Suprapubic skin (tissue), 4 donors: Measurements from ENCODE around the gene ABCB6. TPM values are rescaled to one million over a fixed set of nuclear protein-coding genes. Genes with fewer than 3 reads are reported as not detected.
"Not testable (repeated sequence)": the region's sequence is repeated elsewhere in the genome, so short reads cannot be mapped to it uniquely, and the experiment has no call there.

ENCODE experiments used
- DNase-seq, 2 donors: peaks; one replicate each; pipeline ENCODE4 v3.0.0-alpha.2; 2019; ENCODE audit warnings: low spot score in 2 of 2
- H3K27ac ChIP-seq: fragments of 200-600 bp; sonication (generic); one replicate; pipeline ENCODE4 v1.5.1; 2019
- H3K27me3 ChIP-seq: fragments of 200-600 bp; sonication (generic); one replicate; pipeline ENCODE4 v1.5.1; 2019
- H3K36me3 ChIP-seq: fragments of 200-600 bp; sonication (generic); one replicate; pipeline ENCODE4 v1.5.1; 2019
- H3K4me1 ChIP-seq: fragments of 200-600 bp; sonication (generic); one replicate; pipeline ENCODE4 v1.5.1; 2019
- H3K4me3 ChIP-seq: fragments of 200-600 bp; sonication (generic); one replicate; pipeline ENCODE4 v1.5.1; 2019; ENCODE audit warnings: mild to moderate bottlenecking
- H3K9me3 ChIP-seq: fragments of 200-600 bp; sonication (generic); one replicate; pipeline ENCODE4 v1.5.1; 2019
- EP300 ChIP-seq: sonication (generic); formaldehyde crosslinking; IDR thresholded peaks from one replicate; pipeline ENCODE4 v1.6.1; 2017; ENCODE audit warnings: antibody characterized with exemption
- POLR2A ChIP-seq, 2 donors: fragments of 450-650 bp; IDR thresholded peaks; one replicate each; pipeline ENCODE4 v1.6.1; 2017; ENCODE audit warnings: antibody characterized with exemption in 2 of 2, mild to moderate bottlenecking in 2 of 2, moderate library complexity in 2 of 2
- POLR2AphosphoS5 ChIP-seq, 3 donors: sonication (generic); formaldehyde crosslinking; IDR thresholded peaks; one replicate each; pipeline ENCODE4 v1.6.1; 2017; ENCODE audit warnings: antibody characterized with exemption in 3 of 3
- WGBS: methylation state at CpG from one replicate; pipeline ENCODE4 v1.1.5; 2018; 5-methylcytosine and 5-hydroxymethylcytosine counted together
- total RNA-seq, 4 donors: library from RNA; depleted of rRNA; stranded (reverse); fragments of >200 nt; gene quantifications; one replicate each; pipeline ENCODE4 v1.1.0, GENCODE V29; 2016
- TF ChIP-seq, protein P1 (sequence below), 2 donors: fragments of 200-600 bp in 1 of 2; fragments of 450-650 bp in 1 of 2; sonication (generic) in 1 of 2; IDR thresholded peaks; one replicate each; pipeline ENCODE4 v1.5.1; 2016 to 2019; ENCODE audit warnings: antibody characterized with exemption in 2 of 2, mild to moderate bottlenecking in 1 of 2, moderate library complexity in 1 of 2

Gene ABCB6
- total RNA-seq, 4 donors from 2014 or later: 16.3 to 24.0 (median 20.7) TPM

DNA sequence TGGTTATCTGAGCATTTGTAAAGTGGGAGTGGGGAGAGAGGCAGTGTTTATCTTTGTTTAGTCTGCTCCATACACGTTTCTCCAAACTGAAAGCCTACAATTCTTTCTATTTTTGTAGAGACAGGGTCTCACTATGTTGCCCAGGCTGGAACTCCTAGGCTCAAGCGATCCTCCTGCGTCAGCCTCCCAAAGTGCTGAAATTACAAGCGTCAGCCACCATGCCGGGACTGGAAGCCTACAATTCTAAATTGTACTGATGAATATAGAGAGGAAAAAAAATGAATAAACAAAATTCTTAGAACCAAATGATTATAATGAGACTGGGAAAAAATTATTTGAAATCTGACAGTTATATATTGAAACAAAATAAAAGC, 13.6 kb downstream of the ABCB6 start:
- peaks cover 26% of the 10 kb centered on the region for H3K4me1 ChIP-seq
- peaks cover 21% of the 10 kb centered on the region for H3K36me3 ChIP-seq
- no peaks in the 10 kb centered on the region for H3K27me3 ChIP-seq
- peak in 1 of 2 donors; percentile 17 for DNase-seq
- TF ChIP-seq POLR2AphosphoS5 (IDR thresholded peaks at IDR 0.05) (no peak), EP300 (no peak), POLR2A (IDR thresholded peaks at IDR 0.05) (no peak)
- TF ChIP-seq, protein P1, sequence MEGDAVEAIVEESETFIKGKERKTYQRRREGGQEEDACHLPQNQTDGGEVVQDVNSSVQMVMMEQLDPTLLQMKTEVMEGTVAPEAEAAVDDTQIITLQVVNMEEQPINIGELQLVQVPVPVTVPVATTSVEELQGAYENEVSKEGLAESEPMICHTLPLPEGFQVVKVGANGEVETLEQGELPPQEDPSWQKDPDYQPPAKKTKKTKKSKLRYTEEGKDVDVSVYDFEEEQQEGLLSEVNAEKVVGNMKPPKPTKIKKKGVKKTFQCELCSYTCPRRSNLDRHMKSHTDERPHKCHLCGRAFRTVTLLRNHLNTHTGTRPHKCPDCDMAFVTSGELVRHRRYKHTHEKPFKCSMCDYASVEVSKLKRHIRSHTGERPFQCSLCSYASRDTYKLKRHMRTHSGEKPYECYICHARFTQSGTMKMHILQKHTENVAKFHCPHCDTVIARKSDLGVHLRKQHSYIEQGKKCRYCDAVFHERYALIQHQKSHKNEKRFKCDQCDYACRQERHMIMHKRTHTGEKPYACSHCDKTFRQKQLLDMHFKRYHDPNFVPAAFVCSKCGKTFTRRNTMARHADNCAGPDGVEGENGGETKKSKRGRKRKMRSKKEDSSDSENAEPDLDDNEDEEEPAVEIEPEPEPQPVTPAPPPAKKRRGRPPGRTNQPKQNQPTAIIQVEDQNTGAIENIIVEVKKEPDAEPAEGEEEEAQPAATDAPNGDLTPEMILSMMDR (IDR thresholded peaks at IDR 0.05): no peak
- no peak overlapping the region for H3K27ac ChIP-seq
- no peaks in the 10 kb centered on the region for H3K9me3 ChIP-seq
- no peak overlapping the region for H3K4me3 ChIP-seq
- 80% methylated on average over 5 of the region's 5 CpGs for WGBS

GRCh38 chr2:219204425-219205164, 14.2 kb downstream of the ABCB6 start:
- TF ChIP-seq, protein P1 (IDR thresholded peaks at IDR 0.05): no peak
- TF ChIP-seq EP300: no peak
- TF ChIP-seq POLR2A (IDR thresholded peaks at IDR 0.05): no peak
- no peak for TF ChIP-seq POLR2AphosphoS5 (IDR thresholded peaks at IDR 0.05)
- 85% methylated on average over 7 of the region's 7 CpGs for WGBS
- Histone ChIP-seq H3K27ac (no peak overlapping the region), H3K4me3 (no peak overlapping the region), H3K27me3 (no peaks in the 10 kb centered on the region), H3K9me3 (no peaks in the 10 kb centered on the region), H3K36me3 (peaks cover 15% of the 10 kb centered on the region), H3K4me1 (peaks cover 26% of the 10 kb centered on the region)
- DNase-seq: peak in 1 of 2 donors; percentile 22

DNA sequence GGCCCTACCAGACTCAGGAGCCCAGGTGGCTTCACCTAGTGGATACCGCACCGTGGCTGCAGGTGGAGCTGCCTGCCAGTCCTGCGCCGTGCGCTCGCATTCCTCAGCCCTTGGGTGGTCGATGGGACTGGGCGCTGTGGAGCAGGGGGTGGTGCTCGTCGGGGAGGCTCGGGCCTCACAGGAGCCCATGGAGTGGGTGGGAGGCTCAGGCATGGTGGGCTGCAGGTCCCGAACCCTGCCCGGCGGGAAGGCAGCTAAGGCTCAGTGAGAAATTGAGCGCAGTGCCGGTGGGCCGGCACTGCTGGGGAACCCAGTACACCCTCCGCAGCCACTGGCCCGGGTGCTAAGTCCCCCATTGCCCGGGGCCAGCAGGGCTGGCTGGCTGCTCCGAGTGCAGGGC, 17.4 kb downstream of the ABCB6 start:
- H3K27ac ChIP-seq, H3K4me3 ChIP-seq, H3K36me3 ChIP-seq, H3K4me1 ChIP-seq, H3K9me3 ChIP-seq, H3K27me3 ChIP-seq: not testable (repeated sequence)
- 89% methylated on average over 6 of the region's 21 CpGs for WGBS
- peak in 1 of 2 donors; percentile 24 for DNase-seq

- WGBS: 79% methylated on average over 25 of the region's 26 CpGs
- H3K27ac ChIP-seq, H3K4me3 ChIP-seq, H3K9me3 ChIP-seq, H3K27me3 ChIP-seq, H3K36me3 ChIP-seq, H3K4me1 ChIP-seq: not testable (repeated sequence)
- DNase-seq: peak in 1 of 2 donors; percentile 30
Measured at GRCh38 chr2:219200502-219201326, 18.0 kb downstream of the ABCB6 start.

- H3K36me3 ChIP-seq: no peaks in the 10 kb centered on the region
- H3K4me1 ChIP-seq: no peaks in the 10 kb centered on the region
- H3K4me3 ChIP-seq: no peak overlapping the region
- H3K27me3 ChIP-seq: peaks cover 5% of the 10 kb centered on the region
- WGBS: 81% methylated on average over 12 of the region's 12 CpGs
- TF ChIP-seq POLR2AphosphoS5 (IDR thresholded peaks at IDR 0.05) (no peak), EP300 (no peak), POLR2A (IDR thresholded peaks at IDR 0.05) (no peak)
- DNase-seq: peak in 1 of 2 donors; percentile 35
- H3K27ac ChIP-seq: no peak overlapping the region
- no peaks in the 10 kb centered on the region for H3K9me3 ChIP-seq
Measured at GRCh38 chr2:219199470-219200211, 19.1 kb downstream of the ABCB6 start.

DNA sequence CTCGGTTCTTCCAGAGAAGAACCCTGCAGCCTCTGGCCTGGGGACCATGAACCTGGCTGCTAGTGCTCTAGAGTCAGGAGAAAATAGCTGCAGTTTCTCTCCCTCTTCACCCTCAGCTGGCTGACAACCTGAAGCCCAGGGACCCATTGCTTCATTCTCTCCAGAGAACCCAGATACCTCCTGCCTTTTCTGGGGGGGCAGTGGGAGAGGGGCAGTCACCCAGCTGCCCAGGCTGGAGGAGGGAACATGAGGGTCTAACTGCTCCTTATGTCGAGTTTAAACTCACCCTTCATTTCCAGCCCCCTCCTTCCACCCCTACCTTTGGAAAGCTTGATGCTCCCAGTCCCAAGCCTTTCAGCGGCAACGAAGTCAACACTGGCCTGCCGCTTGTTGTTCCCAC, 19.8 kb downstream of the ABCB6 start:
- WGBS: 81% methylated on average over 4 of the region's 5 CpGs
- no peak overlapping the region for H3K27ac ChIP-seq
- H3K4me3 ChIP-seq: no peak overlapping the region
- peak in 1 of 2 donors; percentile 2 for DNase-seq
- no peaks in the 10 kb centered on the region for H3K4me1 ChIP-seq
- no peaks in the 10 kb centered on the region for H3K9me3 ChIP-seq
- no peaks in the 10 kb centered on the region for H3K36me3 ChIP-seq
- TF ChIP-seq, protein P1 (IDR thresholded peaks at IDR 0.05): no peak
- TF ChIP-seq POLR2AphosphoS5 (IDR thresholded peaks at IDR 0.05) (no peak), EP300 (no peak), POLR2A (IDR thresholded peaks at IDR 0.05) (no peak)
- H3K27me3 ChIP-seq: peaks cover 5% of the 10 kb centered on the region
